Stimulated activated naive CD4-positive, alpha-beta T cell treated with Interleukin-2 at 50 U/mL for 16 hours (primary cell): ENCODE measurements around the gene VPS8.

Experiments
- DNase-seq: peaks from one replicate; lab custom pipeline; 2025; lab: John Stamatoyannopoulos, UW

Gene VPS8

GRCh38 chr3:184811999-184812661 lies at the start of gene VPS8:
TSS of gene VPS8 (plus strand) at chr3:184812166. CDS start at chr3:184824633, 12,467 bp downstream.
- peak; percentile 96 for DNase-seq

- no peak for DNase-seq
Observed at GRCh38 chr3:184764191-184764590, 47.8 kb upstream of the VPS8 start.

- no peak for DNase-seq
Observed at GRCh38 chr3:184765047-184765729, 46.8 kb upstream of the VPS8 start.

GRCh38 chr3:184765730-184766074 lies 46.3 kb upstream of the VPS8 start:
- no peak for DNase-seq

GRCh38 chr3:184766555-184767261 lies 45.3 kb upstream of the VPS8 start:
- no peak for DNase-seq

- no peak for DNase-seq
Observed at GRCh38 chr3:184767377-184767776, 44.6 kb upstream of the VPS8 start.

- DNase-seq, result no peak
Observed at GRCh38 chr3:184769382-184770170, 42.4 kb upstream of the VPS8 start.

GRCh38 chr3:184770541-184770940 lies 41.4 kb upstream of the VPS8 start:
- no peak for DNase-seq

GRCh38 chr3:184771301-184772127 lies 40.5 kb upstream of the VPS8 start:
- no peak for DNase-seq

- DNase-seq, result no peak
Observed at GRCh38 chr3:184772667-184773272, 39.2 kb upstream of the VPS8 start.

- DNase-seq, result no peak
Observed at GRCh38 chr3:184773283-184774186, 38.4 kb upstream of the VPS8 start.

- DNase-seq, result no peak
Observed at GRCh38 chr3:184776916-184777315, 35.0 kb upstream of the VPS8 start.

GRCh38 chr3:184777566-184778356 lies 34.2 kb upstream of the VPS8 start:
- DNase-seq, result peak; percentile 79

GRCh38 chr3:184778426-184779332 lies 33.3 kb upstream of the VPS8 start:
- DNase-seq, result no peak

GRCh38 chr3:184780981-184781515 lies 30.9 kb upstream of the VPS8 start:
- DNase-seq, result no peak

- DNase-seq, result no peak
Observed at GRCh38 chr3:184781801-184782200, 30.2 kb upstream of the VPS8 start.

- no peak for DNase-seq
Observed at GRCh38 chr3:184783319-184783718, 28.6 kb upstream of the VPS8 start.
